ENCODE measurements around the gene THTPA. TPM values are rescaled to one million over a fixed set of nuclear protein-coding genes. Genes with fewer than 3 reads are reported as not detected.
A peak's percentile ranks its signal among the peaks of the same experiment; 100 is the strongest.

Gene THTPA
- total and polyA plus RNA-seq, 9 of the 15 experiments (the other 6 are each of a cell fraction or from before 2014, with no cell fraction given), result 2.4 to 8.7 (median 5.2) TPM

DNA sequence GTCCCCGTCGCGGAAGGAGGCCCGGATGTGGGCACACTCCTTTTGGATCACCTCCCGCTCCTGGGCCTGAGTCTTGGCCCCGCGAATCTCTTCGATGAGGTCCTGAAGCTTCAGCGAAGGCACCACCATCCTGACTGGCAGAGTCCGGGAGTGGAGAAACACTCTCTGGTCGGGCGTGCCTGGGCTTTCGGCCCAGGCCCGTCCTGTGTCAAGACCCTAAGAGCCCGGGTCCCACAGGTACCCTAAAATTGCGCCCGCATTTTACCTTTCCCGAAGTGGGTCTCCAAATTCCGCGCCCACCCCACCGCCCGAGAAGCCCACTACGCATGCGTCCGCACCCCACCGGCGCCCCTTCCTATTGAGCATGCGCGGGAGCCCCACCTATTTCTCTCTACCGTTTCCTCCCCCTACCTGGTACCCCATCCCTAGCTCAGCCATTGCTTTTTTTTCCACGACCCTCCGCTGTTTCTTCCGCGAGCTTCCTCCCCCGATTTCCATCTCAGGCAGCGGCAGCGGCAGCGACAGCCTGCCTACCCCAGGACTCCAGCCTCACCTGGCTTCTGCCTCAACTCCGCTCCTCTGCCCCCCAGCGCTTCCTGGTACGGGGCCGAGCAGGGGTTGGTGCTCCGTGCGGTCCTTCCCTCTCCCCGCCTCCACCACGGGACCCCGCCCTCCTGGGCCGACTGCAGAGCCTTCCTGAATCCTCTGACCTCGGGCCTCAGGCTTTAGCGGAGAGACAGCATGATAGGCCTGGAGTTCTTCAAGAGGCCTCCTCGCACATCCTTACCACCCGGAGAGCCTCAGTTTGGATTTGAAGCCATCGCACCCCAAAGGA is 11.3 kb downstream of the THTPA start, which contains the start of gene AP1G2 (continued):
- TF ChIP-seq SIN3A (IDR thresholded peaks at IDR 0.05; ENCODE audit: borderline replicate concordance in 2 of 2, control insufficient read depth in 1 of 2, low read depth in 2 of 2, low read length in 2 of 2) (no peak), KDM5B (IDR thresholded peaks at IDR 0.05; ENCODE audit: insufficient replicate concordance, low read depth, low read length) (peak; percentile 63), SMARCB1 (IDR thresholded peaks at IDR 0.05; ENCODE audit: insufficient read length, low read depth) (no peak), MEIS2 (IDR thresholded peaks at IDR 0.05; ENCODE audit: partially characterized antibody) (peak; percentile 83), NFE2L1 (tag; IDR thresholded peaks at IDR 0.05; ENCODE audit: borderline replicate concordance, low read depth) (no peak), SREBF1 (IDR thresholded peaks at IDR 0.05; ENCODE audit: borderline replicate concordance, low read depth, low read length) (no peak), ZNF408 (CRISPR knock-in tag; IDR thresholded peaks at IDR 0.05; ENCODE audit: low read depth) (no peak), HNRNPLL (IDR thresholded peaks at IDR 0.05; ENCODE audit: low read depth, low read length, poor library complexity, severe bottlenecking) (no peak), GTF2E2 (tag; IDR thresholded peaks at IDR 0.05) (no peak), CAMTA2 (CRISPR knock-in tag; conservative IDR thresholded peaks at IDR 0.05) (no peak), ZNF445 (CRISPR knock-in tag; IDR thresholded peaks at IDR 0.05; ENCODE audit: low read depth) (no peak), TCFL5 (CRISPR knock-in tag; conservative IDR thresholded peaks at IDR 0.05) (no peak), ETV6 (IDR thresholded peaks at IDR 0.05; ENCODE audit: borderline replicate concordance in 1 of 2, low read depth in 2 of 2, low read length in 1 of 2) (no peak), ETV6 (CRISPR knock-in tag; IDR thresholded peaks at IDR 0.05; ENCODE audit: borderline replicate concordance) (no peak)
- TF ChIP-seq, protein P1, sequence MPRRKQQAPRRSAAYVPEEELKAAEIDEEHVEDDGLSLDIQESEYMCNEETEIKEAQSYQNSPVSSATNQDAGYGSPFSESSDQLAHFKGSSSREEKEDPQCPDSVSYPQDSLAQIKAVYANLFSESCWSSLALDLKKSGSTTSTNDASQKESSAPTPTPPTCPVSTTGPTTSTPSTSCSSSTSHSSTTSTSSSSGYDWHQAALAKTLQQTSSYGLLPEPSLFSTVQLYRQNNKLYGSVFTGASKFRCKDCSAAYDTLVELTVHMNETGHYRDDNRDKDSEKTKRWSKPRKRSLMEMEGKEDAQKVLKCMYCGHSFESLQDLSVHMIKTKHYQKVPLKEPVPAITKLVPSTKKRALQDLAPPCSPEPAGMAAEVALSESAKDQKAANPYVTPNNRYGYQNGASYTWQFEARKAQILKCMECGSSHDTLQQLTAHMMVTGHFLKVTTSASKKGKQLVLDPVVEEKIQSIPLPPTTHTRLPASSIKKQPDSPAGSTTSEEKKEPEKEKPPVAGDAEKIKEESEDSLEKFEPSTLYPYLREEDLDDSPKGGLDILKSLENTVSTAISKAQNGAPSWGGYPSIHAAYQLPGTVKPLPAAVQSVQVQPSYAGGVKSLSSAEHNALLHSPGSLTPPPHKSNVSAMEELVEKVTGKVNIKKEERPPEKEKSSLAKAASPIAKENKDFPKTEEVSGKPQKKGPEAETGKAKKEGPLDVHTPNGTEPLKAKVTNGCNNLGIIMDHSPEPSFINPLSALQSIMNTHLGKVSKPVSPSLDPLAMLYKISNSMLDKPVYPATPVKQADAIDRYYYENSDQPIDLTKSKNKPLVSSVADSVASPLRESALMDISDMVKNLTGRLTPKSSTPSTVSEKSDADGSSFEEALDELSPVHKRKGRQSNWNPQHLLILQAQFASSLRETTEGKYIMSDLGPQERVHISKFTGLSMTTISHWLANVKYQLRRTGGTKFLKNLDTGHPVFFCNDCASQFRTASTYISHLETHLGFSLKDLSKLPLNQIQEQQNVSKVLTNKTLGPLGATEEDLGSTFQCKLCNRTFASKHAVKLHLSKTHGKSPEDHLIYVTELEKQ (CRISPR knock-in tag; IDR thresholded peaks at IDR 0.05), result no peak
- TF ChIP-seq, protein P2, sequence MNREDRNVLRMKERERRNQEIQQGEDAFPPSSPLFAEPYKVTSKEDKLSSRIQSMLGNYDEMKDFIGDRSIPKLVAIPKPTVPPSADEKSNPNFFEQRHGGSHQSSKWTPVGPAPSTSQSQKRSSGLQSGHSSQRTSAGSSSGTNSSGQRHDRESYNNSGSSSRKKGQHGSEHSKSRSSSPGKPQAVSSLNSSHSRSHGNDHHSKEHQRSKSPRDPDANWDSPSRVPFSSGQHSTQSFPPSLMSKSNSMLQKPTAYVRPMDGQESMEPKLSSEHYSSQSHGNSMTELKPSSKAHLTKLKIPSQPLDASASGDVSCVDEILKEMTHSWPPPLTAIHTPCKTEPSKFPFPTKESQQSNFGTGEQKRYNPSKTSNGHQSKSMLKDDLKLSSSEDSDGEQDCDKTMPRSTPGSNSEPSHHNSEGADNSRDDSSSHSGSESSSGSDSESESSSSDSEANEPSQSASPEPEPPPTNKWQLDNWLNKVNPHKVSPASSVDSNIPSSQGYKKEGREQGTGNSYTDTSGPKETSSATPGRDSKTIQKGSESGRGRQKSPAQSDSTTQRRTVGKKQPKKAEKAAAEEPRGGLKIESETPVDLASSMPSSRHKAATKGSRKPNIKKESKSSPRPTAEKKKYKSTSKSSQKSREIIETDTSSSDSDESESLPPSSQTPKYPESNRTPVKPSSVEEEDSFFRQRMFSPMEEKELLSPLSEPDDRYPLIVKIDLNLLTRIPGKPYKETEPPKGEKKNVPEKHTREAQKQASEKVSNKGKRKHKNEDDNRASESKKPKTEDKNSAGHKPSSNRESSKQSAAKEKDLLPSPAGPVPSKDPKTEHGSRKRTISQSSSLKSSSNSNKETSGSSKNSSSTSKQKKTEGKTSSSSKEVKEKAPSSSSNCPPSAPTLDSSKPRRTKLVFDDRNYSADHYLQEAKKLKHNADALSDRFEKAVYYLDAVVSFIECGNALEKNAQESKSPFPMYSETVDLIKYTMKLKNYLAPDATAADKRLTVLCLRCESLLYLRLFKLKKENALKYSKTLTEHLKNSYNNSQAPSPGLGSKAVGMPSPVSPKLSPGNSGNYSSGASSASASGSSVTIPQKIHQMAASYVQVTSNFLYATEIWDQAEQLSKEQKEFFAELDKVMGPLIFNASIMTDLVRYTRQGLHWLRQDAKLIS (CRISPR knock-in tag; IDR thresholded peaks at IDR 0.05), result no peak
- TF ChIP-seq, protein P3, sequence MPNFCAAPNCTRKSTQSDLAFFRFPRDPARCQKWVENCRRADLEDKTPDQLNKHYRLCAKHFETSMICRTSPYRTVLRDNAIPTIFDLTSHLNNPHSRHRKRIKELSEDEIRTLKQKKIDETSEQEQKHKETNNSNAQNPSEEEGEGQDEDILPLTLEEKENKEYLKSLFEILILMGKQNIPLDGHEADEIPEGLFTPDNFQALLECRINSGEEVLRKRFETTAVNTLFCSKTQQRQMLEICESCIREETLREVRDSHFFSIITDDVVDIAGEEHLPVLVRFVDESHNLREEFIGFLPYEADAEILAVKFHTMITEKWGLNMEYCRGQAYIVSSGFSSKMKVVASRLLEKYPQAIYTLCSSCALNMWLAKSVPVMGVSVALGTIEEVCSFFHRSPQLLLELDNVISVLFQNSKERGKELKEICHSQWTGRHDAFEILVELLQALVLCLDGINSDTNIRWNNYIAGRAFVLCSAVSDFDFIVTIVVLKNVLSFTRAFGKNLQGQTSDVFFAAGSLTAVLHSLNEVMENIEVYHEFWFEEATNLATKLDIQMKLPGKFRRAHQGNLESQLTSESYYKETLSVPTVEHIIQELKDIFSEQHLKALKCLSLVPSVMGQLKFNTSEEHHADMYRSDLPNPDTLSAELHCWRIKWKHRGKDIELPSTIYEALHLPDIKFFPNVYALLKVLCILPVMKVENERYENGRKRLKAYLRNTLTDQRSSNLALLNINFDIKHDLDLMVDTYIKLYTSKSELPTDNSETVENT (CRISPR knock-in tag; IDR thresholded peaks at IDR 0.05), result no peak
